ENCODE data around the gene CCDC69. TPM values are rescaled to one million over a fixed set of nuclear protein-coding genes. Genes with fewer than 3 reads are reported as not detected.

Gene CCDC69
- total and polyA plus RNA-seq, 2 of the 8 experiments (the other 6 are each of a cell fraction or from before 2014, with no cell fraction given): 8.4 to 10.8 TPM

DNA sequence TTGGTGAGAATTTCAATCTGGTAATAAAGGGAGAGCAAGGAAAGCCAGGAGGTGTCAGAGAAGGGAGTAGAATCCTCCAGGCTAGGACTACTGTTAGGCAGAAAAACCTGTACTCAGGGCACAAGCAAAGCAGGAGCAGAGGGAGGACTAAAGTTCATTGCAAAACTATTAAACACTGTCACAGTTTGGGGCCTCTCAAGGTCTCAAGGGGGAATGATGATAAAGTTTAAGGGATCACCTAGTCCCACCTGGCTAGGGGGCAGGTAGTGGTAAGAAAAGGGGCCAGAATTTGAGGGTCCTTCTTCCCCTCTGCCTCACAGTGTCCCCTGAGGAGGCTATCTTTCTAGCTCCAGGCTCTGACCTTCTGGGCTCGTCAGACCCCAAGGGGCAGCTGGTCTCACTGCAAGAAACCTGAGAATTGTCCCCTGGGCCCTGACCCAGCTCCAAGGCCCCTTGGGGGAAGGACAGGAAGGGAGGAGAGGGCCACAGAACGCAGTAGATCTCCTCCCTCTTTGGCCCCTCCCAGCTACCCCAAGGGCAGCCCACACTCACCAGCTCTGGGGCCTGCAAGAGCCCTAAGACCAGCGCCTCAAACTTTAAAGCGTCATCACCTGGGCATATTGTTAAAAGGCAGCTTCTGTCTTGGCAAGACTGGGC, 974 bp downstream of the CCDC69 start (continued):
- TF ChIP-seq GABPA (IDR thresholded peaks at IDR 0.05; ENCODE audit: borderline replicate concordance, insufficient read depth, low read length) (no peak), CBX8 (IDR thresholded peaks at IDR 0.05; ENCODE audit: borderline replicate concordance, low read depth, low read length) (no peak), SRF (IDR thresholded peaks at IDR 0.05; ENCODE audit: low read depth, low read length) (no peak)
